Mesothelial cell of epicardium (in vitro differentiated cells): ENCODE measurements around the gene GNPTAB. TPM values are rescaled to one million over a fixed set of nuclear protein-coding genes. Genes with fewer than 3 reads are reported as not detected.

Source experiments
- DNase-seq, 2 experiments: peaks; one replicate each; pipeline ENCODE4 v3.0.0; 2021; ENCODE audit warnings: low spot score in 2 of 2; ENCODE audit not compliant: unreplicated experiment in 2 of 2
- H3K27ac Mint-ChIP-seq: 2 replicates; pipeline ENCODE4 v1.8.0; 2021; ENCODE audit warnings: mixed read lengths
- H3K27me3 Mint-ChIP-seq: 2 replicates; pipeline ENCODE4 v1.8.0; 2021; ENCODE audit warnings: low read depth, mixed read lengths
- H3K36me3 Mint-ChIP-seq: 2 replicates; pipeline ENCODE4 v1.8.0; 2021; ENCODE audit warnings: mixed read lengths
- H3K4me1 Mint-ChIP-seq: 2 replicates; pipeline ENCODE4 v1.8.0; 2021; ENCODE audit warnings: mixed read lengths
- H3K4me3 Mint-ChIP-seq: 2 replicates; pipeline ENCODE4 v1.8.0; 2021; ENCODE audit warnings: mild to moderate bottlenecking, moderate library complexity, mixed read lengths
- H3K9me3 Mint-ChIP-seq: 2 replicates; pipeline ENCODE4 v1.8.0; 2021; ENCODE audit warnings: mixed read lengths
- total RNA-seq: library from RNA; stranded (reverse); gene quantifications from 3 replicates; pipeline ENCODE4 v1.2.1, GENCODE V29; 2021
- TF ChIP-seq, protein P1 (sequence below): fragments of 200-600 bp; sonication (generic); IDR thresholded peaks from one replicate; pipeline ENCODE4 v1.5.0; 2021; ENCODE audit warnings: antibody characterized with exemption; ENCODE audit not compliant: unreplicated experiment

GNPTAB gene
- total RNA-seq, 1 donor from 2014 or later, result 35.9 TPM

DNA sequence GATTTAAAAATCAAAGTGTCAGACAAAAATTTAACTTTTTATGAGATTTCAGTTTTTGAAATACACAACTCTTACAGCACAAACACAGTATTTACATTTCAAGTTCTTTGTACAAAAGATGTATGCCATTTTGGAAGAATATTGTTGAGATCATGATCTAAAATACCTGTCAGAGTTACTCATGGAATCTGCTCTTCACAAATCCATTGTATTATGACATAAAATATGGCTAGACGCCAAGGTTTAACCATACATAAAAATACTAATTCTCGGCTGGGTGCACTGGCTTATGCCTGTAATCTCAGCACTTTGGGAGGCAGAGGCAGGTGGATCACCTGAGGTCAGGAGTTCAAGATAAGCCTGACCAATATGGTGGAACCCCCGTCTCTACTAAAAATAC, 85.3 kb downstream of the GNPTAB start:
- Mint-ChIP-seq H3K4me1 (no peaks in the 10 kb centered on the region), H3K27ac (no peak overlapping the region), H3K27me3 (no peaks in the 10 kb centered on the region), H3K4me3 (no peak overlapping the region), H3K36me3 (peaks cover 35% of the 10 kb centered on the region), H3K9me3 (peaks cover 2% of the 10 kb centered on the region)
- TF ChIP-seq, protein P1, sequence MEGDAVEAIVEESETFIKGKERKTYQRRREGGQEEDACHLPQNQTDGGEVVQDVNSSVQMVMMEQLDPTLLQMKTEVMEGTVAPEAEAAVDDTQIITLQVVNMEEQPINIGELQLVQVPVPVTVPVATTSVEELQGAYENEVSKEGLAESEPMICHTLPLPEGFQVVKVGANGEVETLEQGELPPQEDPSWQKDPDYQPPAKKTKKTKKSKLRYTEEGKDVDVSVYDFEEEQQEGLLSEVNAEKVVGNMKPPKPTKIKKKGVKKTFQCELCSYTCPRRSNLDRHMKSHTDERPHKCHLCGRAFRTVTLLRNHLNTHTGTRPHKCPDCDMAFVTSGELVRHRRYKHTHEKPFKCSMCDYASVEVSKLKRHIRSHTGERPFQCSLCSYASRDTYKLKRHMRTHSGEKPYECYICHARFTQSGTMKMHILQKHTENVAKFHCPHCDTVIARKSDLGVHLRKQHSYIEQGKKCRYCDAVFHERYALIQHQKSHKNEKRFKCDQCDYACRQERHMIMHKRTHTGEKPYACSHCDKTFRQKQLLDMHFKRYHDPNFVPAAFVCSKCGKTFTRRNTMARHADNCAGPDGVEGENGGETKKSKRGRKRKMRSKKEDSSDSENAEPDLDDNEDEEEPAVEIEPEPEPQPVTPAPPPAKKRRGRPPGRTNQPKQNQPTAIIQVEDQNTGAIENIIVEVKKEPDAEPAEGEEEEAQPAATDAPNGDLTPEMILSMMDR, result no peak
- no peak for DNase-seq

DNA sequence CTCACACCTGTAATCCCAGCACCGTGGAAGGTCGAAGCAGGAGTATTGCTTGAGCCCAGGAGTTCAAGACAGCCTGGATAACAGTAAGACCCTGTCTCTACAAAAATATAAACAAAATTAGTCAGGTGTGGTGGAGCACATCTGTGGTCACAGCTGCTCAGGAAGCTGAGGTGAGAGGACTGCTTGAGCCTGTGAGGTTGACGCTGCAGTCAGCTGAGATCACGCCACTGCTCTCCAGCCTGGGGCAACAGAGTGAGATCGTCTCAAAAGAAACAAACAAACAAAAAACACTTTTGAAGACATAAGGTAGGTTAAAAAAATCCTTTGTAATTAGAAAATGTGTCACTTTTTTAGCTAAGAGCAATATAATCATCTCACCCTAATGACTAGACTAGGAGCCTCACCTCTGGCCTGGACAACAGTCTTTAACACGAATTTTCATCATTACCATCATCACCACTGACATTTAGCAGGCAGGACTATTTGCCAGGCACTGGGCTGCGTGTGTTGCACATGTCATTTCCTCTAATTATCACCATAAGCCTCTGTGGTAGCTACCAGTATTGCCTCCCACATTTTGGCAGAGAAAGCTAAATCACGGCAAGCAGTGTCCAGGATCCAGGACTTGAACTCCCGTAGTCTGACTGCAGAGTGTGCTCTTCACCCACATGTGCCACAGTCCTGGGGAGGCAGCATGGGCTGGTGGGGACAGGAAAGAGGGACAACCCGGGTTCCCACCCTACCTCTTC, 86.9 kb downstream of the GNPTAB start:
- no peak overlapping the region for H3K27ac Mint-ChIP-seq
- H3K9me3 Mint-ChIP-seq, result peaks cover 2% of the 10 kb centered on the region

DNA sequence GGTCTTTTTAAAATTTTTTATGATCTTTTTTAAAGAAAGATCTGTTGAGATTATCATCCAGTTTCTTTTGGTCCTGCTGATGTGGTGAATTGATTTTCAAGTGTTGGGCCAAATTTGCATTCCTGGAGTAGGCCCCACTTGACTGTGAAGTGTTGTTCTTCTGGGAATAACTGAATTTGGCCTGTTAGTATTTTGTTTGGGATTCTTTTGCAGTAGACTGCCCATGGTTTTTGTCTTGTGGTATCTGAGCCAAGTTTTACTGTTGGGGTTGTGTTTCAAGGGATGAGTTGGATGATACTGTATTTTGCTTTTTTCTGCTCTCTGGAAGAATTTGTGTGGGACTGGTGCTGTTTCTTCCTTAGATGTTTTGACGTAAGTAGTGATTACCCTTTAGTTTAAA, 87.5 kb downstream of the GNPTAB start:
- no peak overlapping the region for H3K27ac Mint-ChIP-seq
- H3K4me1 Mint-ChIP-seq, result no peaks in the 10 kb centered on the region
- H3K36me3 Mint-ChIP-seq, result peaks cover 40% of the 10 kb centered on the region

More for the DNA sequence above, 86.9 kb downstream of the GNPTAB start:
- TF ChIP-seq, protein P1, result no peak
- H3K4me3 Mint-ChIP-seq, result no peak overlapping the region
- no peak for DNase-seq
- no peaks in the 10 kb centered on the region for H3K4me1 Mint-ChIP-seq
- no peaks in the 10 kb centered on the region for H3K27me3 Mint-ChIP-seq
- H3K36me3 Mint-ChIP-seq, result peaks cover 39% of the 10 kb centered on the region

DNA sequence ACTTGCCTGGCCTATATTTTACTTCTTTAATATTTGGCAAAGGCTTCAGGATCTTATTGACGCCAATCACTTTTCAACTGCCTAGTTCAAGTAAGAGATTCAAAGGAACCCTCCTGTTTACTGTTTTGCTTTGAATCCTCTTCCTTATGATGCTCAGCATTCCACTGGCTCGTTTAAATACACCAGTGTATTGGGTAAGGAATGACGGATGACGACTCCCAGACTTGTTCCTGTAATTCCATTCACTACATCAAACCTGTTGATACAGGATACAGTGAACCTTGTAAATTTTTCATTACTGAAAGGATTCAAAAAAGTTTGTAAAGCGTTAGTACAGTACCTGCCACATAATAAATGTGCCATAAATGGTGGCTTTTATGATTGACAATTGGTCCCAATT, 89.8 kb downstream of the GNPTAB start:
- no peaks in the 10 kb centered on the region for H3K4me1 Mint-ChIP-seq
- H3K9me3 Mint-ChIP-seq, result peaks cover 2% of the 10 kb centered on the region
- no peaks in the 10 kb centered on the region for H3K27me3 Mint-ChIP-seq

More for the DNA sequence above, 87.5 kb downstream of the GNPTAB start:
- H3K9me3 Mint-ChIP-seq, result peaks cover 2% of the 10 kb centered on the region
- no peak for DNase-seq
- TF ChIP-seq, protein P1, result no peak
- no peaks in the 10 kb centered on the region for H3K27me3 Mint-ChIP-seq
- H3K4me3 Mint-ChIP-seq, result no peak overlapping the region

DNA sequence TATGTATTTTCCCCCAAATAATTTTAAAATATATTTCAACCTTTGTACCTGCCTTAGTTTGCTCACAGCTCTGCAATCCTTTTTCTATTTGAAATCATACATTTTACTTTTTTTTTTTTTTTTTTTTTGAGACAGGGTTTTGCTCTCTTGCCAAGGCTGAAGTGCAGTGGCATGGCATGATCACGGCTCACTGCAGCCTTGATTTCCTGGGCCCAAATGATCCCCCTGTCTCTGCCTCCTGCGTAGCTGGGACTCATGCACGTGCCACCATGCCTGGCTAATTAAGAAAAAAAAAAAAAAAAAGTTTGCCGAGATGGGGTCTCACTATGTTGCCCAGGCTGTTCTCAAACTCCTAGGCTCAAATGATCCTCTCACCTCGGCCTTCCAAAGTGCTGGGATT, 90.2 kb downstream of the GNPTAB start:
- peaks cover 39% of the 10 kb centered on the region for H3K36me3 Mint-ChIP-seq
- no peaks in the 10 kb centered on the region for H3K27me3 Mint-ChIP-seq
- no peaks in the 10 kb centered on the region for H3K4me1 Mint-ChIP-seq
- TF ChIP-seq, protein P1, result no peak
- H3K4me3 Mint-ChIP-seq, result no peak overlapping the region
- DNase-seq, result no peak
- H3K27ac Mint-ChIP-seq, result no peak overlapping the region
- H3K9me3 Mint-ChIP-seq, result peaks cover 2% of the 10 kb centered on the region

More for the DNA sequence above, 89.8 kb downstream of the GNPTAB start:
- H3K27ac Mint-ChIP-seq, result no peak overlapping the region
- TF ChIP-seq, protein P1, result no peak
- DNase-seq, result no peak
- no peak overlapping the region for H3K4me3 Mint-ChIP-seq
- H3K36me3 Mint-ChIP-seq, result peaks cover 39% of the 10 kb centered on the region
